ENCODE data around the gene HES1. TPM values are rescaled to one million over a fixed set of nuclear protein-coding genes. Genes with fewer than 3 reads are reported as not detected.
A peak's percentile ranks its signal among the peaks of the same experiment; 100 is the strongest.

HES1 gene
- total and polyA plus RNA-seq, 10 of the 15 experiments (the other 5 are each of a cell fraction or from before 2014, with no cell fraction given), result 0.46 to 5.3 (median 2.3) TPM

DNA sequence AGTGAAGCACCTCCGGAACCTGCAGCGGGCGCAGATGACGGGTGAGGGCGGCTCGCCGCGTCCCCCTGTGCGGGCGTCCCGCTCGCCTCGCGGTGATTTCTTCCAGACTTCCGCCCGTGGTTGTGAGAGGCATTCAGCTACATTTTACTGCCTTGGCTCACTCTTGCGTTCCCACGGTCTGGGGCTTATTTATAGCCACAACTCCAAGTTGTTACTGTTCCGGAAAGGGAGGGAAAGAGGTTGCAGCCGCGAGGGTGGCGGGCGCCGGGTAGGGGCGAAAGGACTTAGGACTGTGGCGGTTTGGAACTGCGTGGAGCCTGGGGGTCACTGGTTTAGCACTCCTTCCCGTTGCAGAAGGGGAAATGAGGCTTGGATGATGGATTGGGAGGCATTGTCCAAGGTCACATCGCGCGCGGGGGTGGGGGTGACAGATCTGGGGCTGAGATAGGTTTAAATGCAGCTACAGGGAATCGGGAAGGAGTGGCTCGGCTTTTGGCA lies 1.1 kb downstream of the HES1 start:
- Histone ChIP-seq H3K9ac (ENCODE audit: control insufficient read depth, insufficient read depth, low read length) (peak overlapping the region; percentile 42), H3K4me1 (ENCODE audit: control insufficient read depth, insufficient read depth, low read length) (peaks cover 22% of the 10 kb centered on the region), H3K9me3 (replicated peaks; ENCODE audit: control insufficient read depth, insufficient read depth, low read length) (peaks cover 2% of the 10 kb centered on the region; the same call in 2 of the 3 replicates), H3K4me3 (peak overlapping the region; percentile 82), H3K4me2 (ENCODE audit: control insufficient read depth, insufficient read depth) (peak overlapping the region; percentile 87), H3K27ac (ENCODE audit: control insufficient read depth, insufficient read depth) (peak overlapping the region; percentile 13; the same call in 1 of the 2 replicates), H3K27me3 (replicated peaks in 1 of 2; ENCODE audit: control insufficient read depth in 2 of 2, insufficient read depth in 2 of 2, low read length in 1 of 2) (peaks cover 3% of the 10 kb centered on the region in 2 experiments; a peak in 3 of 4 replicates), H2AFZ (ENCODE audit: control insufficient read depth, low read depth, low read length) (peak overlapping the region; percentile 43), H4K20me1 (ENCODE audit: control insufficient read depth, insufficient read depth) (no peaks in the 10 kb centered on the region), H3K79me2 (ENCODE audit: control insufficient read depth, insufficient read depth, low read length) (no peaks in the 10 kb centered on the region), H3K36me3 (ENCODE audit: control insufficient read depth in 2 of 2, insufficient read depth in 2 of 2, low read length in 1 of 2) (no peaks in the 10 kb centered on the region)
- SMC1A ChIA-PET (ENCODE audit: uncharacterized antibody, unreplicated experiment), result interaction anchor here (0.6 to 4.2 kb wide), 12 partner anchors 8 to 955 kb away, joined by 3 to 18 read pairs (median 4); no protein-coding TSS in a partner anchor
- POLR2A ChIA-PET, result interaction anchor here (0.7 kb wide), 1 partner anchor 20 kb away, joined by 3 read pairs; no protein-coding TSS in a partner anchor
- CTCF ChIA-PET, result interaction anchor here (0.7 to 1.6 kb wide), 7 partner anchors 30 to 472 kb away, joined by 3 to 4 read pairs (median 3); no protein-coding TSS in a partner anchor
- WGBS (ENCODE audit: insufficient coverage, insufficient replicate concordance, low lambda C conversion rate, missing lambda C conversion rate), result under 1% methylated on average over 34 of the region's 34 CpGs
- BruUV-seq (replicated peaks), result no TSS peak
- FAIRE-seq (no peak), DNase-seq (ENCODE audit: low read depth, low spot score) (no peak), ATAC-seq (peak; percentile 4)
- in situ Hi-C loops (cut with MboI), result loop anchor here (5.0 to 10.0 kb wide), 2 partner anchors 170 to 352 kb away; no protein-coding TSS in a partner anchor
- RAD21 ChIA-PET (ENCODE audit: unreplicated experiment), result interaction anchor here (0.9 to 1.4 kb wide), 6 partner anchors 134 to 357 kb away, joined by 3 to 5 read pairs (median 4); no protein-coding TSS in a partner anchor
- intact Hi-C loops (cut with micrococcal nuclease; ENCODE audit: unreplicated experiment), result loop anchor here (1.0 to 5.0 kb wide), 5 partner anchors 134 to 470 kb away; no protein-coding TSS in a partner anchor
- TF ChIP-seq SMC3 (IDR thresholded peaks at IDR 0.05; ENCODE audit: borderline replicate concordance, low read length) (no peak), SIX5 (IDR thresholded peaks at IDR 0.05; ENCODE audit: low read depth, low read length, severe bottlenecking) (no peak), ZNF622 (IDR thresholded peaks at IDR 0.05) (no peak), IKZF1 (conservative IDR thresholded peaks at IDR 0.05) (0 out of 2 replicates have a peak, but pooled peaks have one; percentile 20), SP1 (IDR thresholded peaks at IDR 0.05; ENCODE audit: low read depth, low read length) (no peak), PAX5 (IDR thresholded peaks at IDR 0.05; ENCODE audit: borderline replicate concordance, low read depth, low read length) (no peak), MEF2B (IDR thresholded peaks at IDR 0.05; ENCODE audit: partially characterized antibody, poor library complexity, severe bottlenecking) (no peak), DPF2 (IDR thresholded peaks at IDR 0.05) (no peak), MLLT1 (IDR thresholded peaks at IDR 0.05) (peak; percentile 18; the same call in 1 of the 2 replicates), BRCA1 (IDR thresholded peaks at IDR 0.05; ENCODE audit: low read depth, low read length) (no peak), NR2C2 (IDR thresholded peaks at IDR 0.05; ENCODE audit: borderline replicate concordance, control insufficient read depth, insufficient read length, low read depth) (no peak), CBX5 (IDR thresholded peaks at IDR 0.05; ENCODE audit: low read depth) (no peak), HDAC6 (IDR thresholded peaks at IDR 0.05; ENCODE audit: unreplicated experiment) (peak; percentile 27), MXI1 (IDR thresholded peaks at IDR 0.05; ENCODE audit: low read depth, low read length) (no peak), BHLHE40 (IDR thresholded peaks at IDR 0.05; ENCODE audit: borderline replicate concordance in 1 of 2, low read depth in 2 of 2, low read length in 1 of 2) (no peak), ZSCAN29 (IDR thresholded peaks at IDR 0.05) (no peak)
- TF ChIP-seq, protein P1, sequence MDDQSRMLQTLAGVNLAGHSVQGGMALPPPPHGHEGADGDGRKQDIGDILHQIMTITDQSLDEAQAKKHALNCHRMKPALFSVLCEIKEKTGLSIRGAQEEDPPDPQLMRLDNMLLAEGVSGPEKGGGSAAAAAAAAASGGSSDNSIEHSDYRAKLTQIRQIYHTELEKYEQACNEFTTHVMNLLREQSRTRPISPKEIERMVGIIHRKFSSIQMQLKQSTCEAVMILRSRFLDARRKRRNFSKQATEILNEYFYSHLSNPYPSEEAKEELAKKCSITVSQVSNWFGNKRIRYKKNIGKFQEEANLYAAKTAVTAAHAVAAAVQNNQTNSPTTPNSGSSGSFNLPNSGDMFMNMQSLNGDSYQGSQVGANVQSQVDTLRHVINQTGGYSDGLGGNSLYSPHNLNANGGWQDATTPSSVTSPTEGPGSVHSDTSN (IDR thresholded peaks at IDR 0.05; ENCODE audit: insufficient replicate concordance, low read depth, low read length), result no peak
- TF ChIP-seq, protein P2, sequence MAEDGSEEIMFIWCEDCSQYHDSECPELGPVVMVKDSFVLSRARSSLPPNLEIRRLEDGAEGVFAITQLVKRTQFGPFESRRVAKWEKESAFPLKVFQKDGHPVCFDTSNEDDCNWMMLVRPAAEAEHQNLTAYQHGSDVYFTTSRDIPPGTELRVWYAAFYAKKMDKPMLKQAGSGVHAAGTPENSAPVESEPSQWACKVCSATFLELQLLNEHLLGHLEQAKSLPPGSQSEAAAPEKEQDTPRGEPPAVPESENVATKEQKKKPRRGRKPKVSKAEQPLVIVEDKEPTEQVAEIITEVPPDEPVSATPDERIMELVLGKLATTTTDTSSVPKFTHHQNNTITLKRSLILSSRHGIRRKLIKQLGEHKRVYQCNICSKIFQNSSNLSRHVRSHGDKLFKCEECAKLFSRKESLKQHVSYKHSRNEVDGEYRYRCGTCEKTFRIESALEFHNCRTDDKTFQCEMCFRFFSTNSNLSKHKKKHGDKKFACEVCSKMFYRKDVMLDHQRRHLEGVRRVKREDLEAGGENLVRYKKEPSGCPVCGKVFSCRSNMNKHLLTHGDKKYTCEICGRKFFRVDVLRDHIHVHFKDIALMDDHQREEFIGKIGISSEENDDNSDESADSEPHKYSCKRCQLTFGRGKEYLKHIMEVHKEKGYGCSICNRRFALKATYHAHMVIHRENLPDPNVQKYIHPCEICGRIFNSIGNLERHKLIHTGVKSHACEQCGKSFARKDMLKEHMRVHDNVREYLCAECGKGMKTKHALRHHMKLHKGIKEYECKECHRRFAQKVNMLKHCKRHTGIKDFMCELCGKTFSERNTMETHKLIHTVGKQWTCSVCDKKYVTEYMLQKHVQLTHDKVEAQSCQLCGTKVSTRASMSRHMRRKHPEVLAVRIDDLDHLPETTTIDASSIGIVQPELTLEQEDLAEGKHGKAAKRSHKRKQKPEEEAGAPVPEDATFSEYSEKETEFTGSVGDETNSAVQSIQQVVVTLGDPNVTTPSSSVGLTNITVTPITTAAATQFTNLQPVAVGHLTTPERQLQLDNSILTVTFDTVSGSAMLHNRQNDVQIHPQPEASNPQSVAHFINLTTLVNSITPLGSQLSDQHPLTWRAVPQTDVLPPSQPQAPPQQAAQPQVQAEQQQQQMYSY (CRISPR knock-in tag; IDR thresholded peaks at IDR 0.05), result no peak

All from GM12878 (cell line).